HG03575 (cell line): ENCODE measurements around the gene NRP2.

ENCODE experiments used
- ATAC-seq: cut with Tn5 transposase; IDR thresholded peaks from one replicate; pipeline ENCODE4 v1.9.1; 2021; ENCODE audit not compliant: unreplicated experiment, insufficient number of reproducible peaks, low FRiP score; ENCODE audit errors: extremely low read depth

Gene NRP2

DNA sequence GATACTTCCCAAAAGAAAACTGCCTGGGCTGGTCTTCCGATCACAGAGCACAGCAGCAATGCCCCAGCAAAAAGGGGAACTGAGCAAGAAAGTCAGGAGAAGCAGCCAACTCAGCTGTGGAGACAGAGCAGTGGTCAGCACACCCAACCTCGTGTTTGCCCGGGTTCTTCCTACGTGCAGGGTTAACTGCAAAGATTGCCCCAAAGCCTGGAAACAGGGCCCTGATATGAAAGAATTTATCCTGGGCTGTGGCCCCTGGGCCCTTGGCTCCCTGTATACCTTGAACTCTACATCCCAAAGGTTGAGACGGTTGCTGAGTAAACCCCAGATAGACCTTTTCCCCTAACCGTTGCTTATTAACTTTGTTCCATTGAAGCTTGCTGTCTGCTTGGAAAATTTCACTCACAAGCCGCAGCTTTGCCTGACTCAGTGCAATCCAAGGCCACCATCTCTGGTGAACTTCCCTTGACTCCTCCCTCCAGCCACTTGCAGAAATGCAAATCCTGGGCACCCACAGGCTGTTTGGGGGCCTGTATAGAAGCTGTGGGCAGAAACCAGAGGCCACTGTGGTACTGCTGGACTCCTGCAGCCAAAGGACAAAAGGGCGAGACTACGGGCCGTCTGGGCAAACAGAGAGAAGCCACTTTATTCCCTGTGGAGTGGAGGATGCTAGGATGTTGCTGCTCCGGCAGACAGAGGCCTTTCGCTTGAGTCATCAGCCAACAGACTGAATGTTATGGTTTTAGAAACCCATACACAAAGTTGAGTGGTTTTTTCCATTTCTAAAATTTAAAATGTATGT, 18.2 kb downstream of the NRP2 start:
- ATAC-seq: peak; percentile 54

DNA sequence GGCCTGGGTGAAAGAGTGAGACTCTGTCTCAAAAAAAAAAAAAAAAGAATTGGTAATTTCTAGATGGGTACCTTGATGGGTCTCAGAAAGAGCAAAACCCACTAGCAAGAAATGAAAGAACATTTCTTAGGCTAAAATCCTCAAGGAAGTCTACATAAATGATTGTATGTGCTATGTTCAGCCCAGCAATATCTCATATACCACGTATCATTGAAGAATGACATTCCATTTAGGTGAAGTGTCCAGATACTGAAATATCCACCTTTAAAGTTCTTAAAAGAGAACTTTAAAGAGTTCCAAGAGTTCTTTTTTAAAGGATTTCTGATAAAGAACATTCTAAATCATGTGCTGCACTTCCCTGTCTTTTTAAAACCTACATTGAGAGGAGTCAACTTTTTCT, 19.2 kb downstream of the NRP2 start:
- ATAC-seq: no peak

- ATAC-seq: no peak
Measured at GRCh38 chr2:205702576-205702975, 20.3 kb downstream of the NRP2 start.

GRCh38 chr2:205703471-205704126, 21.3 kb downstream of the NRP2 start:
- no peak for ATAC-seq

DNA sequence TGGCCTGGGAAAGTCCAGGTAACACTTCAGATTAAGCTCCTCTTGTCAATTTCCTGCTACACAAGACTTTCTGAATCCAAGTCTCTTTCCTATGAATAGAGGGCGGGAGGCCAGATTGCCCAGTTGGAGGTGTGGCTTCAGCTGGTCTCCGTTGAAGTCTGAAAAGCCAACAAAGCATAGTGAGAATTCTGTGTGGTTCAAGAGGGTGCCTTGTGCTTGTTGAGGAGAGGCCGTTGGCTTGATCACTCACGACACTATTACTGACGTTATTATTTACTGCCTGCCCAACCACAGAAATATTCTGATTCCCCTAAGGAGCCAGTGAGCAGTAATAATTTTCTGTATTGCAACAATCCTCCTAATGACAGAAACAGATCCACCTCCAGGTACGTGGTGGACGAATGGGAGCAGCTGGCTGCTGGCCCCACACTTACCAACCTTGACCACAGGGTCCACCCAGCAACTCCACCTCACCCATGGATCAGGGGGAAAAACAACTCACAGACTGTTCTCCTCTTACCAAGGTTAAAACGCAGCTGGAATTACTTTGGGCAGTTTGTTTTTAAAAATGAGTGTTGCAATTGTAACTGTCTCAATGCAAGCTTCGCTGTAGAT, 21.9 kb downstream of the NRP2 start:
- no peak for ATAC-seq

DNA sequence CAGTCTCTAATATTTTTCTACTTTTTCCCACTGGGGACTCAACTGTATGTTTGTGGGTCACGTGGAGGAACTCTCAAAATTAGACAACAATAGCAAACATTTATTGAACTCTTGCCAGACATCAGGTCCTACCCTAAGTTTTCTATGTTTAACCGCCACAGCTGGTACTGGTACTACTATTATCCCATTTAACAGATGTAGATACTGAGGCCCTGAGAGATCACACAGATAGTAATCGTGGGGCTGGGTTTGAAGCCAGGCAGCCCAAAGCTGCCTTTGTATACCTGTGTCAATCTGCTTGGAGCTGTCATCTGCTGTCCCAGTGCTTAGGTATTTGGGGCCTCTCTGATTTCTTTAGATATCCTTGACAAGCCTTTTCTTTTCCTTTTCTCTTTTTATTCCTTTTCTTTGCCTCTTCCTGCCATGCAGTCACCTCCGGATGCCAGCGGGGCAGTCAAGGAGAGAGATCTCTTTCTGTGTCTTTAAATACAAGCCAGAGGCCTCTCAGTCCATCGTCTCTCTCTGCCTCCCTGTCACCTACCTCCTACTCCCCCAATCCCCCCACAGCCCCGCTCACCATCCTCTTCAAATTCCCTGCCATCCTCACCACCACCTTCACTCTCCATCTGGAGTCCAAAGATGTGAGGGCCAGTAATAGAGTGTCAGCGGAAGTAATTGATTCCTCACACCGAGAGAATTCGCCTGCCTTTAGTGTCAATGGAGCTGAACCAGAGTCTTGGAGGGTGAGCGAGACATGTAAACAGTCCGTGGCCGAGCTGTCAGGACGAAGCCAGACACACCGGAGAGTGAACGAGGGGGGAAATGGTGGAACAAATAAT, 23.4 kb downstream of the NRP2 start:
- no peak for ATAC-seq

- peak; percentile 89 for ATAC-seq
Measured at GRCh38 chr2:205706769-205707381, 24.6 kb downstream of the NRP2 start.

DNA sequence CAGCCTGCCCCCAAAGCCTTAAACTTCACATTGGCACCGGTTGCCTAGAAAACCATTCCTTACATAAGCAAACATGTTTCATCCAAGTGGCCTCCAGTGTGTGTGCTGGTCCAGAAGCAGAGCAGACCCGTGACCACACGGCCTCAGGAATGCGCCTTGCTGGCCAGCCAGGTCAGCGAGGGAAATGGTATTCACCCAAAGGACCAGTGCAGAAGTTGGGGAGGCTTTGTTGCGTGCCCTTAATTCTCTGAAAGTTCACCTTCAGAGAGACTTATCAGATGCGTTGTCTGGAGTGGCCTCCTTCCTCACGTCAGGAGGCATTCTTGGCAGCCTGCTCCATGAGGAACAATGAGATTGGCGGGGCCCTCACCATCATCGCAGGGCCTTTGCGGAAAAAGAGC, 25.9 kb downstream of the NRP2 start:
- ATAC-seq: no peak

GRCh38 chr2:205709319-205709718, 27.0 kb downstream of the NRP2 start:
- no peak for ATAC-seq

- ATAC-seq: no peak
Measured at GRCh38 chr2:205712508-205712907, 30.2 kb downstream of the NRP2 start.

GRCh38 chr2:205713086-205713485, 30.8 kb downstream of the NRP2 start:
- no peak for ATAC-seq

DNA sequence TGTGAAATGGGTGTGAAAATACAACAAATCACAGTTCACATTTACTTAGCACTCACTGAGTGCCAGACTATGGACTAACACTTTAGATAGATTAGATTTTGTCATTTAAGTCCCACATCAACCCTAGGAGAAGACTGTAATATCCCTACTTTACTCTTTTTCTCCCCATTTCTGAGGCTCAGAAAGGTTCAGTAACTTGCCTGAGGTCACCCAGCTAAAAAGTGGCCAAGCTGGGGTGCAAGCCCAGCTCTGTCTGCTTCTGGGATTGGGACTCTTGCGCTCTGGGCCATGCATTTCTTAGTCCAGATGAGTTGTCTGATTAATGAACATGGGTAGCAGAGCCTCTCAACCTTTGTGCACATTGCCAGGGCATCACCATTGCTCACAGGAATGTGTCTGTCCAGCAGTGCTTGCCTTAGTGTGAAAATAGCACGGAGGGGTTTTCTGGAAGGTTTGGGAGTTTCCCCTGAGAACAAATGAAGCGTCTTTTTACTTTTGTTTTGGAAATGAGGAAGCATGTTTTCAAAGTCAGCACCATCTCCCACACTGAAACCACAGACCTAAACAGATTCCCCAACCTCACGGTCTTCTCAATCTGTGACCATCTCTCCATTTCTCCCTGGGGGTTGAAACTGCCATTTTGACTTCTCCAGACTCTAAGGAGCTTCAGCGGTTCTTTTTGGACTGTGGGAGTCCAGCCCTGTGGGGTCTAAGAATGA, 31.9 kb downstream of the NRP2 start:
- peak; percentile 44 for ATAC-seq

- ATAC-seq: no peak
Measured at GRCh38 chr2:205714789-205715720, 32.8 kb downstream of the NRP2 start.

DNA sequence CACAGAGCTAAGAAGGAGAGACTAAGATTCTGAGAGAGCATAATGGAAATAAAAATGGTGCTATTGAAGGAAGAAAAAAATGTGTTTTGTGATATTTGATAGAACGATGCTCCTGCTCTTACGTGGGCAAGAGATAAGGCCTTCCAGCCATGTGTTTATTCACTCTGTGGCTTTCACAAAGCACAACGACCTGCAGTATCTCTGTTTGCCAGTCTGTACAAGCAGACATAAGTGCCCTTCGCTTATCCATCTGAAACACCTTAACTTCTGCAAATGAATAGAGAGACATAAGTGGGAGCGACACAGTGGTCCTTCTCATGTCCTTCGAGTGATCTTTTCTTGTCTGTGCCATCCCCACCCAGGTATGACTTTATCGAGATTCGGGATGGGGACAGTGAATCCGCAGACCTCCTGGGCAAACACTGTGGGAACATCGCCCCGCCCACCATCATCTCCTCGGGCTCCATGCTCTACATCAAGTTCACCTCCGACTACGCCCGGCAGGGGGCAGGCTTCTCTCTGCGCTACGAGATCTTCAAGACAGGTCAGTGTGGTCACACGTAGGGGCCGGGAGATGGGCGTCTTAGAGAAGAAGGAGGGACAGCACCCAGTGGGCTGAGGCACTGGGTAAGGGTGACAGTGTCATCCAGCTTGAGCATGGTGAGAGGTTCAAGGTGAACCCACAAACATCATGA, 33.7 kb downstream of the NRP2 start:
- ATAC-seq: no peak

DNA sequence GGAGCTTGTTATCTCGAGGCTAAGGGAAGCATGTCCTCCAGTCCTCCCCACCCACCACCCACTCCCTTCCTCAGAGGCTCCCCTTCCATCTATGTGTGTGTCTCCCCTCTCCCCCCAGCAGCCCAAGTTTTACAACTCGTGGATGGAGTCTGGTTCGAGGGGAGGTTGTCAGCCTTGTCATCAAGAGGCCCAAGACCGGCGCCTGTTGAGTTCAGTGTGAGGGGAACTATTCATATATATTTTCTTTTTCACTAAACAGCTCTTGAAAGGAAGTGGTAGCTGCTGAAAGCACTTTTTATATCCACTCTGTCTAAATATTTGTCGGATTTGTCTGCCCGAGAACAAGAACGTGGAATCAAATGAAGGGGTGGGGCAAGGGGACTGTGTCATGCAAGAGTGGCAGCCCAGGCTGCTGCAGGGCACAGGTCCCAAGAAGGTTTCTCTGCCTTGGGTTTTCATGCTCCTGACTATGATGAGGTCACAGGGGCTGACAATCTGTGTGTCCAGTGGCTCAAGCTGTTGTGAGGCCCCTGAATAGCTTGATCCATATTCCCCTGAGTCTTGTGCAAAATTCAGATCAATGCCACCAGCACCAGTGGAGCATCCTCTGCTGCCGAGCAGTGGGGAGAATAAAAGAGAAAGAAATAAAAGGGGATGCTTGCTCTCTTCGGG, 35.0 kb downstream of the NRP2 start:
- ATAC-seq: no peak

DNA sequence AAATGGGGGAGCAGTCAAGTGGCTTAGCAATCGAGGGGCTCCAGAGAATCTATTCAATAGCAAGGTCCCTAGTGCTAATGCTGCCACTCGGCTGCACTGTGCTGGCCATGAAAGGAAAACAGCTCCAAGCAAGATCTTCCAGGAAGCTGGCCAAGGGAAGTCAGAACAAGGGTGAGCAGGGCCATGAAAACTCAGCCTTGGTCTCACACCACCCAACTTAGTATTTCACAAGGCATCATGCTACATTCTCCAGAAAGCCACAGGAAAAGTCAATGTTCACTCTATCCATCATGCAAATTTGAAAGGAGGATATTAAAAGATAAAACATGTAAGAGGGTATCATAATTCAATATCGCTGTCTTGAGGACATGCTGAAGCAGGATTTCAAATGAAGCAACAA, 35.7 kb downstream of the NRP2 start:
- ATAC-seq: no peak
